Esophagus muscularis mucosa (tissue), 4 donors: Measurements from ENCODE around the gene ATG10.

Source experiments
- EP300 ChIP-seq: sonication (generic); formaldehyde crosslinking; IDR thresholded peaks from one replicate; pipeline ENCODE4 v1.6.1; 2017; ENCODE audit warnings: antibody characterized with exemption
- POLR2A ChIP-seq: fragments of 450-650 bp; IDR thresholded peaks from one replicate; pipeline ENCODE4 v1.6.1; 2017; ENCODE audit warnings: antibody characterized with exemption, moderate library complexity, mild to moderate bottlenecking, low read depth
- POLR2AphosphoS5 ChIP-seq, 2 donors: sonication (generic); formaldehyde crosslinking; IDR thresholded peaks; one replicate each; pipeline ENCODE4 v1.6.1; 2017; ENCODE audit warnings: antibody characterized with exemption in 2 of 2
- TF ChIP-seq, protein P1 (sequence below), 3 experiments: fragments of 200-600 bp in 2 of 3; fragments of 450-650 bp in 1 of 3; sonication (generic) in 2 of 3; IDR thresholded peaks; one replicate each; pipeline ENCODE4 v1.5.1; 2017 to 2019; ENCODE audit warnings: antibody characterized with exemption in 3 of 3, mild to moderate bottlenecking in 2 of 3, moderate library complexity in 1 of 3

DNA sequence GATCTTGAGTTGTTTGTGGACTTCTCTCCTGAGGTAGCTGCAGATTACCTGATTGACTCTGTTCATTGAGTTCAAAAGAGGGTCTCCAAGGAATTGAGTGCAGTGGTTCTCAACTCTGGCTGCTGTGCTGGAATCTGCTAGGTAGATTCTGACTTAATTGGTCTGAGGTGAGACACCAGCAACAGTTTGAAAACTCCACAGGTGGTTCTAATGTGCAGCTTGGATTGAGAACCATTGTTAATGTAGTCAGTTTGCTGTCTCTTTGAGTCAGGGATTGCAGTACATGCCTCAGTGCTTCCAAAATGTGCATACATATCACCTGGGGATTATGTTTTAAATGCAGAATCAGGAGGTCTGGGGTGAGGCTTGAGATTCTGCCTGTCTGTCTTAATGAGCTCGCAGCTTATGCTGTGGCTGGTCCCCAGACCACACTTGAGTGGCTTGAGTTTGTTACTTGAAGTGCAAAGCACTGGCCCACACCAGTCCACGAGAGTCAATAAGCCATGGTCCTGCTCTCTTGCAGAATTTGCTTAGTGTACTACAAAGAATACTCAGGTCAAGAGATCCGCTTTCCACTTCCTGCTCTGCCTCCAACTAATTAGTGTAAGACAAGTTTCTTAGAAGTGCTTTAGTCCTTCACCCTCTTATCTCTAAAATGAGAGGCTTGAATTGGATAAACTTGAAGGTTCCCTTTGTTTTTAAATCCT, 82.3 kb downstream of the ATG10 start:
- TF ChIP-seq, protein P1, sequence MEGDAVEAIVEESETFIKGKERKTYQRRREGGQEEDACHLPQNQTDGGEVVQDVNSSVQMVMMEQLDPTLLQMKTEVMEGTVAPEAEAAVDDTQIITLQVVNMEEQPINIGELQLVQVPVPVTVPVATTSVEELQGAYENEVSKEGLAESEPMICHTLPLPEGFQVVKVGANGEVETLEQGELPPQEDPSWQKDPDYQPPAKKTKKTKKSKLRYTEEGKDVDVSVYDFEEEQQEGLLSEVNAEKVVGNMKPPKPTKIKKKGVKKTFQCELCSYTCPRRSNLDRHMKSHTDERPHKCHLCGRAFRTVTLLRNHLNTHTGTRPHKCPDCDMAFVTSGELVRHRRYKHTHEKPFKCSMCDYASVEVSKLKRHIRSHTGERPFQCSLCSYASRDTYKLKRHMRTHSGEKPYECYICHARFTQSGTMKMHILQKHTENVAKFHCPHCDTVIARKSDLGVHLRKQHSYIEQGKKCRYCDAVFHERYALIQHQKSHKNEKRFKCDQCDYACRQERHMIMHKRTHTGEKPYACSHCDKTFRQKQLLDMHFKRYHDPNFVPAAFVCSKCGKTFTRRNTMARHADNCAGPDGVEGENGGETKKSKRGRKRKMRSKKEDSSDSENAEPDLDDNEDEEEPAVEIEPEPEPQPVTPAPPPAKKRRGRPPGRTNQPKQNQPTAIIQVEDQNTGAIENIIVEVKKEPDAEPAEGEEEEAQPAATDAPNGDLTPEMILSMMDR (IDR thresholded peaks at IDR 0.05): no peak
- TF ChIP-seq POLR2A (no peak), EP300 (no peak), POLR2AphosphoS5 (IDR thresholded peaks at IDR 0.05) (no peak)
